IMR-90 (cell line): ENCODE results near the gene NFKBIE.

Experiments used
- MXI1 ChIP-seq: IDR thresholded peaks from 2 replicates; pipeline ENCODE4 v1.6.1; 2012; ENCODE audit warnings: low read depth, mild to moderate bottlenecking, low read length, moderate library complexity, borderline replicate concordance
- POLR2A ChIP-seq: IDR thresholded peaks from 2 replicates; pipeline ENCODE4 v1.6.1; 2012; ENCODE audit warnings: mild to moderate bottlenecking, low read depth, low read length
- RAD21 ChIP-seq: IDR thresholded peaks from 2 replicates; pipeline ENCODE4 v1.6.1; 2012; ENCODE audit warnings: low read length, improper control_type of control experiment
- RFX5 ChIP-seq: IDR thresholded peaks from 2 replicates; pipeline ENCODE4 v1.8.0; 2012; ENCODE audit warnings: low read depth, mild to moderate bottlenecking, low read length, moderate library complexity
- SMC3 ChIP-seq: fragments of 150-350 bp; IDR thresholded peaks from 2 replicates; pipeline ENCODE4 v1.6.1; 2016; ENCODE audit warnings: low read depth, mild to moderate bottlenecking, antibody characterized with exemption, low read length, moderate library complexity
- TF ChIP-seq, protein P1 (sequence below): conservative IDR thresholded peaks from 2 replicates; pipeline ENCODE4 v1.5.1; 2012; ENCODE audit warnings: mild to moderate bottlenecking, low read depth, low read length, improper control_type of control experiment

DNA sequence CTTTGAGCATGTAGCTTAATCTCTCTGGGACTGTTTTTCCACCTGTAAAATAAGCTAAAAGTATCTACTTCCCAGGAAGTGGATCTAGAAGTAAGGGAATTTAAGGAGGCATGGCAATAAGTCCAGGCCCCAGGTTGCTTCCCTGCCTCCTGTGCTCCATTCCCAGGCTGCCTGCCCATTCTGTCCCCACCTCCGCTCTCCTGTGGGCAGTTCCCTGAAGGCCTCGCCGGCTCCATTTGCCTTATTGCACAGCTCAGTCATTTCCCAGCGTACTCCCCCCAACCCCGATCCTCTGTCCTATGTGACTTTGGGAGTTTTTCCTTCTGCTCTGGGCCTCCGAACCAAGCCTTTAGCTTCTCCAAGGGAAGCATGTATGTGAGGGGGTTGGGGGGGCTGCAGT is 37.3 kb downstream of the NFKBIE start:
- TF ChIP-seq, protein P1, sequence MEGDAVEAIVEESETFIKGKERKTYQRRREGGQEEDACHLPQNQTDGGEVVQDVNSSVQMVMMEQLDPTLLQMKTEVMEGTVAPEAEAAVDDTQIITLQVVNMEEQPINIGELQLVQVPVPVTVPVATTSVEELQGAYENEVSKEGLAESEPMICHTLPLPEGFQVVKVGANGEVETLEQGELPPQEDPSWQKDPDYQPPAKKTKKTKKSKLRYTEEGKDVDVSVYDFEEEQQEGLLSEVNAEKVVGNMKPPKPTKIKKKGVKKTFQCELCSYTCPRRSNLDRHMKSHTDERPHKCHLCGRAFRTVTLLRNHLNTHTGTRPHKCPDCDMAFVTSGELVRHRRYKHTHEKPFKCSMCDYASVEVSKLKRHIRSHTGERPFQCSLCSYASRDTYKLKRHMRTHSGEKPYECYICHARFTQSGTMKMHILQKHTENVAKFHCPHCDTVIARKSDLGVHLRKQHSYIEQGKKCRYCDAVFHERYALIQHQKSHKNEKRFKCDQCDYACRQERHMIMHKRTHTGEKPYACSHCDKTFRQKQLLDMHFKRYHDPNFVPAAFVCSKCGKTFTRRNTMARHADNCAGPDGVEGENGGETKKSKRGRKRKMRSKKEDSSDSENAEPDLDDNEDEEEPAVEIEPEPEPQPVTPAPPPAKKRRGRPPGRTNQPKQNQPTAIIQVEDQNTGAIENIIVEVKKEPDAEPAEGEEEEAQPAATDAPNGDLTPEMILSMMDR = no peak
- no peak for TF ChIP-seq RFX5
- no peak for TF ChIP-seq RAD21
- TF ChIP-seq SMC3 = no peak
- no peak for TF ChIP-seq POLR2A
- TF ChIP-seq MXI1 = no peak
